Stimulated activated CD8-positive, alpha-beta memory T cell treated with anti-CD3 and anti-CD28 coated beads, Interleukin-7, amount 100 ng/mL, for 1 hour (primary cell): Measurements from ENCODE around the gene PDP2.

Source experiments
- DNase-seq, 2 donors: peaks; one replicate each; pipeline ENCODE4 v3.0.0-alpha.2; 2020; ENCODE audit warnings: low read depth in 2 of 2

Gene PDP2

GRCh38 chr16:66935314-66936011 lies 55.1 kb downstream of the PDP2 start, which contains the start of gene CES2:
TSS of gene CES2 (plus strand) at chr16:66935516. CDS start at chr16:66935636, 120 bp downstream.
- DNase-seq = no peak

- DNase-seq = no peak
Observed at GRCh38 chr16:66936462-66936861, 56.1 kb downstream of the PDP2 start.

GRCh38 chr16:66936889-66937554 lies 56.7 kb downstream of the PDP2 start:
- no peak for DNase-seq

GRCh38 chr16:66937725-66938337 lies 57.5 kb downstream of the PDP2 start:
- DNase-seq = no peak

GRCh38 chr16:66939366-66939765 lies 59.1 kb downstream of the PDP2 start:
- DNase-seq = no peak

GRCh38 chr16:66940236-66940635 lies 59.9 kb downstream of the PDP2 start:
- DNase-seq = no peak
